ENCODE measurements around the gene ABLIM2. TPM values are rescaled to one million over a fixed set of nuclear protein-coding genes. Genes with fewer than 3 reads are reported as not detected.

ABLIM2 gene
- total and polyA plus RNA-seq, 2 of the 13 experiments (the other 11 are each of a cell fraction or from before 2014, with no cell fraction given): 0.20 to 0.37 TPM

DNA sequence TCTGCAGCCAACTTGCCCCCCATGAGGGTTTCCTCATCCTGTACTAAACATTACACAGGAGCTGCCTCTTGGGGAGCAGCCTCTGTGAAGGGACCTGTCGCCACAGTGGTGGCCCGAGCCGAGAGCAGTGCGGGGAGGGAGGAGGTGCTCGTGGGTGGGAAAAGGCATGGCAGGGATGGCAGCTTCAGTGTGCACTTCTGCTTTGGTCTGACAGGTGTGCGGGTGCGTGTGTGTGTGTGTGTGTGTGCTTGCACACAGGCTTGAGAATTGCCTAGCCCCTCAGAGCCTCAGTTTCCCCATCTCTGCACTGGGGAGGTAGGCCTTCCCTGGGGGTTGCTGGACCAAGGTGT lies 44.4 kb upstream of the ABLIM2 start (continued):
- TF ChIP-seq SOX6 (IDR thresholded peaks at IDR 0.05): no peak
- TF ChIP-seq SOX6 (CRISPR knock-in tag; IDR thresholded peaks at IDR 0.05): peak; percentile 2; the same call in 1 of the 2 replicates
- TF ChIP-seq, protein P1, sequence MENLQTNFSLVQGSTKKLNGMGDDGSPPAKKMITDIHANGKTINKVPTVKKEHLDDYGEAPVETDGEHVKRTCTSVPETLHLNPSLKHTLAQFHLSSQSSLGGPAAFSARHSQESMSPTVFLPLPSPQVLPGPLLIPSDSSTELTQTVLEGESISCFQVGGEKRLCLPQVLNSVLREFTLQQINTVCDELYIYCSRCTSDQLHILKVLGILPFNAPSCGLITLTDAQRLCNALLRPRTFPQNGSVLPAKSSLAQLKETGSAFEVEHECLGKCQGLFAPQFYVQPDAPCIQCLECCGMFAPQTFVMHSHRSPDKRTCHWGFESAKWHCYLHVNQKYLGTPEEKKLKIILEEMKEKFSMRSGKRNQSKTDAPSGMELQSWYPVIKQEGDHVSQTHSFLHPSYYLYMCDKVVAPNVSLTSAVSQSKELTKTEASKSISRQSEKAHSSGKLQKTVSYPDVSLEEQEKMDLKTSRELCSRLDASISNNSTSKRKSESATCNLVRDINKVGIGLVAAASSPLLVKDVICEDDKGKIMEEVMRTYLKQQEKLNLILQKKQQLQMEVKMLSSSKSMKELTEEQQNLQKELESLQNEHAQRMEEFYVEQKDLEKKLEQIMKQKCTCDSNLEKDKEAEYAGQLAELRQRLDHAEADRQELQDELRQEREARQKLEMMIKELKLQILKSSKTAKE (CRISPR knock-in tag; IDR thresholded peaks at IDR 0.05; ENCODE audit: borderline replicate concordance): no peak
- peak; percentile 1 for TF ChIP-seq HNRNPLL (IDR thresholded peaks at IDR 0.05; ENCODE audit: low read depth, low read length, poor library complexity, severe bottlenecking)
- peak; percentile 2; the same call in 1 of the 2 replicates for TF ChIP-seq ETV5 (CRISPR knock-in tag; IDR thresholded peaks at IDR 0.05; ENCODE audit: borderline replicate concordance)
- TF ChIP-seq, protein P2, sequence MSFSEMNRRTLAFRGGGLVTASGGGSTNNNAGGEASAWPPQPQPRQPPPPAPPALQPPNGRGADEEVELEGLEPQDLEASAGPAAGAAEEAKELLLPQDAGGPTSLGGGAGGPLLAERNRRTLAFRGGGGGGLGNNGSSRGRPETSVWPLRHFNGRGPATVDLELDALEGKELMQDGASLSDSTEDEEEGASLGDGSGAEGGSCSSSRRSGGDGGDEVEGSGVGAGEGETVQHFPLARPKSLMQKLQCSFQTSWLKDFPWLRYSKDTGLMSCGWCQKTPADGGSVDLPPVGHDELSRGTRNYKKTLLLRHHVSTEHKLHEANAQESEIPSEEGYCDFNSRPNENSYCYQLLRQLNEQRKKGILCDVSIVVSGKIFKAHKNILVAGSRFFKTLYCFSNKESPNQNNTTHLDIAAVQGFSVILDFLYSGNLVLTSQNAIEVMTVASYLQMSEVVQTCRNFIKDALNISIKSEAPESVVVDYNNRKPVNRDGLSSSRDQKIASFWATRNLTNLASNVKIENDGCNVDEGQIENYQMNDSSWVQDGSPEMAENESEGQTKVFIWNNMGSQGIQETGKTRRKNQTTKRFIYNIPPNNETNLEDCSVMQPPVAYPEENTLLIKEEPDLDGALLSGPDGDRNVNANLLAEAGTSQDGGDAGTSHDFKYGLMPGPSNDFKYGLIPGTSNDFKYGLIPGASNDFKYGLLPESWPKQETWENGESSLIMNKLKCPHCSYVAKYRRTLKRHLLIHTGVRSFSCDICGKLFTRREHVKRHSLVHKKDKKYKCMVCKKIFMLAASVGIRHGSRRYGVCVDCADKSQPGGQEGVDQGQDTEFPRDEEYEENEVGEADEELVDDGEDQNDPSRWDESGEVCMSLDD (CRISPR knock-in tag; IDR thresholded peaks at IDR 0.05; ENCODE audit: borderline replicate concordance): 0 out of 2 replicates have a peak, but pooled peaks have one; percentile 0
- 0 out of 2 replicates have a peak, but pooled peaks have one; percentile 13 for TF ChIP-seq NCOR1 (IDR thresholded peaks at IDR 0.05; ENCODE audit: borderline replicate concordance, low read length)
- 0 out of 2 replicates have a peak, but pooled peaks have one; percentile 49 for TF ChIP-seq TMF1 (CRISPR knock-in tag; IDR thresholded peaks at IDR 0.05; ENCODE audit: low read depth)
- TF ChIP-seq REPIN1 (CRISPR knock-in tag; IDR thresholded peaks at IDR 0.05; ENCODE audit: borderline replicate concordance, low read depth): 0 out of 2 replicates have a peak, but pooled peaks have one; percentile 17
- TF ChIP-seq, protein P3, sequence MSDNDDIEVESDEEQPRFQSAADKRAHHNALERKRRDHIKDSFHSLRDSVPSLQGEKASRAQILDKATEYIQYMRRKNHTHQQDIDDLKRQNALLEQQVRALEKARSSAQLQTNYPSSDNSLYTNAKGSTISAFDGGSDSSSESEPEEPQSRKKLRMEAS (IDR thresholded peaks at IDR 0.05): no peak
- TF ChIP-seq PHF21A (CRISPR knock-in tag; IDR thresholded peaks at IDR 0.05): 0 out of 2 replicates have a peak, but pooled peaks have one; percentile 13
- TF ChIP-seq MED1 (CRISPR knock-in tag; IDR thresholded peaks at IDR 0.05): 0 out of 2 replicates have a peak, but pooled peaks have one; percentile 0
- 0 out of 2 replicates have a peak, but pooled peaks have one; percentile 0 for TF ChIP-seq SNAPC2 (CRISPR knock-in tag; IDR thresholded peaks at IDR 0.05)
- 0 out of 2 replicates have a peak, but pooled peaks have one; percentile 18 for TF ChIP-seq ZNF772 (CRISPR knock-in tag; IDR thresholded peaks at IDR 0.05)

Data from HepG2 (cell line).